GM06990 (cell line): ENCODE results near the gene KCNJ3.

Experiments
- DNase-seq: peaks from one replicate; pipeline ENCODE4 v3.0.0-alpha.2; 2011; ENCODE audit not compliant: insufficient read length; ENCODE audit errors: extremely low read depth
- H3K27me3 ChIP-seq: replicated peaks from 2 replicates; pipeline ENCODE4 v1.6.0; 2011; ENCODE audit warnings: low read length; ENCODE audit not compliant: control insufficient read depth, insufficient read depth
- H3K36me3 ChIP-seq: 2 replicates; pipeline ENCODE4 v1.5.1; 2011; ENCODE audit warnings: low read length; ENCODE audit not compliant: control insufficient read depth, insufficient read depth
- H3K4me3 ChIP-seq: replicated peaks from 2 replicates; pipeline ENCODE4 v1.5.1; 2011; ENCODE audit warnings: low read depth, mild to moderate bottlenecking, control low read depth, low read length
- TF ChIP-seq, protein P1 (sequence below): IDR thresholded peaks from 2 replicates; pipeline ENCODE4 v1.5.1; 2011; ENCODE audit warnings: low read length, control low read depth, mild to moderate bottlenecking, inconsistent platforms; ENCODE audit not compliant: insufficient read depth, poor library complexity, severe bottlenecking

The KCNJ3 gene

DNA sequence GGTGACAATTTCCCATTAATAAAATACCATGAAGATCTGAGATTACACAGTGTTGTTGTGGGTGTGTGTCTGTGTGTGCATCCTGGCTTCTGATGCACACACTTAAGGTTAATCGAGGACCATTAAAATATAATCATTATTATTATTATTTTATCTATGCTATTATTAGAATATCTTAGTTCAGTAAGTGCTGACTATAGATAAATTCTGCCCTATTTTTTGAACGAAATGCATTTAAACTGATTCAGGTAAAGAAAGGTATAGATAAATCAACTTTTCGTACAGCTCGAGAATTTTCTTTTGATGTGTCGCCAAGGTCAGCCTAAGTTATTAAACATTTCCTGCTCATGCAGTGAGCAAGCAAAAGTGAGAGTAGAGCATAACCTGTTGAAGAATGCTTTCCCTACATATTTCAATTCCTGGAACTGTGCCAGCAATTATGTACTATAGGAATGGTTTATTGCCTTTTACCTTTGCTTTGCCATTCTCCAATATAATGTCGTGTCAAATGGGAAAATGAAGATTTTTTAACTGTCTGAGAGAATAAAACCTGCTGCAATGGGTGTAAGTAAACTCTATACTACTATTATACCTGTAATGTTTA lies 25.8 kb downstream of the KCNJ3 start:
- TF ChIP-seq, protein P1, sequence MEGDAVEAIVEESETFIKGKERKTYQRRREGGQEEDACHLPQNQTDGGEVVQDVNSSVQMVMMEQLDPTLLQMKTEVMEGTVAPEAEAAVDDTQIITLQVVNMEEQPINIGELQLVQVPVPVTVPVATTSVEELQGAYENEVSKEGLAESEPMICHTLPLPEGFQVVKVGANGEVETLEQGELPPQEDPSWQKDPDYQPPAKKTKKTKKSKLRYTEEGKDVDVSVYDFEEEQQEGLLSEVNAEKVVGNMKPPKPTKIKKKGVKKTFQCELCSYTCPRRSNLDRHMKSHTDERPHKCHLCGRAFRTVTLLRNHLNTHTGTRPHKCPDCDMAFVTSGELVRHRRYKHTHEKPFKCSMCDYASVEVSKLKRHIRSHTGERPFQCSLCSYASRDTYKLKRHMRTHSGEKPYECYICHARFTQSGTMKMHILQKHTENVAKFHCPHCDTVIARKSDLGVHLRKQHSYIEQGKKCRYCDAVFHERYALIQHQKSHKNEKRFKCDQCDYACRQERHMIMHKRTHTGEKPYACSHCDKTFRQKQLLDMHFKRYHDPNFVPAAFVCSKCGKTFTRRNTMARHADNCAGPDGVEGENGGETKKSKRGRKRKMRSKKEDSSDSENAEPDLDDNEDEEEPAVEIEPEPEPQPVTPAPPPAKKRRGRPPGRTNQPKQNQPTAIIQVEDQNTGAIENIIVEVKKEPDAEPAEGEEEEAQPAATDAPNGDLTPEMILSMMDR, result no peak
- H3K27me3 ChIP-seq, result no peaks in the 10 kb centered on the region

DNA sequence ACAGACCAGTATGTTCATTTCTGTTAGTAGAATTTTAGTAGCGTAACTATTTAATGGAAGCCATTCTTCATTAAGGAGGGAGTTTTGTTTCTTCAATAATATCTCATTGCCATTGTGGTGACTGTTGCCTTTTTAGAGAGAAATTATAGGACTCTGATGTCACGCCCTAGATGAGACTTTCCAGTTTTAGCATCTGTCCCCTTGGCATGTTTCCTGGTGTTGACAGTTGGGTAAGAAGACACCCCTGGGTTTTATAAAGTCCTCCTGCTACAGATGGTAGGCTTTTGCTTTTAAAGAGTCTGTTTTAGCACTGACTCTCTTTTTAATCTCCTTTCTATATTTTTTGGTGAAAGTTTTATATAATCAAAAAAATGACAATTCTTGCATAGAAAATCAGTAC lies 41.9 kb downstream of the KCNJ3 start:
- no peak for DNase-seq

More for the DNA sequence above, 25.8 kb downstream of the KCNJ3 start:
- no peak for DNase-seq
- Histone ChIP-seq H3K4me3 (no peak overlapping the region), H3K36me3 (no peaks in the 10 kb centered on the region)

DNA sequence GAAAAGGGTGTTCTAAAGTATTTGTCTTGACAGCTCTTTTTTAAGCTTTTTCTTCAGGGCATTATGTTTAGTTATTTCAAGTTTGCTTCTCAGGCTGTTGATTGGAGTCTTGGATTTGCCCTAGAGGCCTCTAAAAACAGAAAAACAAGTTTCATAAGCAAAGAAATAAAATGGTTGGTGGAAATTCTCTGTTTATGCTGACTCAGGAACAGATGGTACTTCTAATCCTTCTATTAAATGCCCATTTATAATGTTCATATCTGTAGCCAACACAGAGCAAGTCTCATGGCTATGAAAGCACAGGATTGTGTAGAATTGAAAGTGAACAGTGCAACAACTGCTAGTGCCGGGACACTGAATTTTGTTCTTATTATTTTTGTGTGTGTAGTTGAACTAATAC lies 60.4 kb downstream of the KCNJ3 start:
- TF ChIP-seq, protein P1, result no peak
- no peak for DNase-seq
- H3K27me3 ChIP-seq, result no peaks in the 10 kb centered on the region
- no peaks in the 10 kb centered on the region for H3K36me3 ChIP-seq
- no peak overlapping the region for H3K4me3 ChIP-seq

More for the DNA sequence above, 41.9 kb downstream of the KCNJ3 start:
- Histone ChIP-seq H3K36me3 (no peaks in the 10 kb centered on the region), H3K27me3 (no peaks in the 10 kb centered on the region), H3K4me3 (no peak overlapping the region)
- TF ChIP-seq, protein P1, result no peak

DNA sequence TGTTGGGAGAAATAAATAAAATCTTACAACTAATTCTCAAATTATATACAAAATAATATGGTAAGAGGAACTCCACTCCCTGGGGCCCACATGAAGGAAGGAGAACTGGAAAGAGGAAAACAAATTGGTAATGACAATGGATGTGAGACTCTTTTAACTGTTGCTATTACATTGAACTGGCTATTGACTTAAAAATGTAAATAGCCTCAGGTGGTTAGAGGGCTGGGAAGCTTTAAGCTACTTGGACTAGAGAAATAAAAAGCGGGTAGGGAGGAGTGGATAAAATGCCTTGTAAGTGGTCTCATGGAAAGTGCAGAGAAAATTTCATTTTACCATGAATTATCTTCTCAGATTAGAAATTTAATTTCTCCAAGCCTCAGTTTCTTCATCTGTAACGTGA lies 64.1 kb downstream of the KCNJ3 start:
- no peak overlapping the region for H3K4me3 ChIP-seq
- no peaks in the 10 kb centered on the region for H3K27me3 ChIP-seq
- H3K36me3 ChIP-seq, result no peaks in the 10 kb centered on the region
- DNase-seq, result no peak
- TF ChIP-seq, protein P1, result no peak

DNA sequence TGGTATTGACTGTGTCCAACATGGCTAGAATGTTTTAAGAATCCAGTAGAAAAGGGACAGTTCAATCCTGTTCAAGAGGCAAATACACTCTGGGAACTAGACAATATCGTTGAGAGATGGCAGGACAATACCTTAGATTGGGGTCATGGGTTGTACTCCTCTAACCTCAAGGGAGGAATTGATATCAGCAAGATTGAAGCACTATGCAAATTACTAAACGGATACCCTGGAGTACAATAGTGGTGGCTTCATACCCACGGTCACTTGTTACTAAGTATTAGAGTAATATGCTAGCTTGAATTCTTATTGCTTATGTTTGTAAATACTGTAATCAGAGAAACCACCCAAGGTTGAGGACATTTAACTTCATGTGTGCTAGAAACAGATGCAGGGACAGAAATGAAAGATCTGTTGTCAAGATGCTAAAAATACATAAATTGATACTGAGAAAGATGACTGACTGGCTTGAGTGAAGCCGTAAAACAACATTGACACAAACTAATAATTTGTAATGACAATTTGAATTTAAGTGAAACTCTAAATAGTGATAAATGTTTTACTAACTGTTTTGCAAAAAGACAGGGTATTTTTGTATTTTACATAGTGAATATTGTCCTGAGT lies 73.3 kb downstream of the KCNJ3 start:
- Histone ChIP-seq H3K36me3 (no peaks in the 10 kb centered on the region), H3K4me3 (no peak overlapping the region), H3K27me3 (no peaks in the 10 kb centered on the region)
- TF ChIP-seq, protein P1, result no peak
- no peak for DNase-seq
